Subcutaneous adipose tissue (tissue), 4 donors: ENCODE measurements around the gene KRT37. TPM values are rescaled to one million over a fixed set of nuclear protein-coding genes. Genes with fewer than 3 reads are reported as not detected.

ENCODE experiments used
- total RNA-seq, 4 donors: library from RNA; depleted of rRNA; stranded (reverse); fragments of >200 nt; gene quantifications; one replicate each; pipeline ENCODE4 v1.1.0, GENCODE V29; 2016
- TF ChIP-seq, protein P1 (sequence below): fragments of 450-650 bp; IDR thresholded peaks from one replicate; pipeline ENCODE4 v1.5.1; 2016; ENCODE audit warnings: low read depth, mild to moderate bottlenecking, control low read depth, antibody characterized with exemption, moderate library complexity

The KRT37 gene
- total RNA-seq, 4 donors from 2014 or later = not detected

DNA sequence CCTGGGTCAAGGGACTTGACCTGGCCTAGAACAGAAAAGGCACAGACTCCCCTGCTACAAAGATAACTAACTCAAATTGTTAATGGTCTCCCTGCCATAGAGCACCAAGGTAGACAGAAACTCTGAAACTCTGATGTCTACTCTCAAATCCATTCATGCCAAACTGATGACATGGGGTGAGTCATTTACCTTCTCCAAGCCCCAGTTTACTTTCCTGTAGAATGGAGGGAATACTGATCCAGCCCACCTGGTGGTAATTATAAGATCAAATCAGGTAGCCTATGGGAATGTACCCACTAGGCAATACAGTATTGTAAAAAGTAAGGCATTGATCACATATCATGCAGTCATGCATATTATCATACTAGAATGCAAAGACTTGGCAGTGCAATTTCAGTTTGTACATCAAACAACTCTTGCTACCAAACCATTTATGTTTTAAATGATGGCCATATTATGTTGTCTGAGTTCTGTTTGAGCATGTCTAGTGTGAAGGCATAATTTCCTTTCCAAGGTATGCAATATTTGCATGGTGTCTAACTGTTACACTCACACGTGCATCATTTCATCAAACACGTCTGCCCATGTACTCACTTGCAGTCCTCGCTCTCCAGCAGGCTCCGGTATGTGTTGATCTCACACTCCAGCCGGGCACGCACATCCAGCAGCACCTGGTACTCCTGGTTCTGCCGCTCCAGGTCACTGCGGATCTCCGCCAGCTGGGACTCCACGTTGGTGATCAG, 30.0 kb downstream of the KRT37 start:
- TF ChIP-seq, protein P1, sequence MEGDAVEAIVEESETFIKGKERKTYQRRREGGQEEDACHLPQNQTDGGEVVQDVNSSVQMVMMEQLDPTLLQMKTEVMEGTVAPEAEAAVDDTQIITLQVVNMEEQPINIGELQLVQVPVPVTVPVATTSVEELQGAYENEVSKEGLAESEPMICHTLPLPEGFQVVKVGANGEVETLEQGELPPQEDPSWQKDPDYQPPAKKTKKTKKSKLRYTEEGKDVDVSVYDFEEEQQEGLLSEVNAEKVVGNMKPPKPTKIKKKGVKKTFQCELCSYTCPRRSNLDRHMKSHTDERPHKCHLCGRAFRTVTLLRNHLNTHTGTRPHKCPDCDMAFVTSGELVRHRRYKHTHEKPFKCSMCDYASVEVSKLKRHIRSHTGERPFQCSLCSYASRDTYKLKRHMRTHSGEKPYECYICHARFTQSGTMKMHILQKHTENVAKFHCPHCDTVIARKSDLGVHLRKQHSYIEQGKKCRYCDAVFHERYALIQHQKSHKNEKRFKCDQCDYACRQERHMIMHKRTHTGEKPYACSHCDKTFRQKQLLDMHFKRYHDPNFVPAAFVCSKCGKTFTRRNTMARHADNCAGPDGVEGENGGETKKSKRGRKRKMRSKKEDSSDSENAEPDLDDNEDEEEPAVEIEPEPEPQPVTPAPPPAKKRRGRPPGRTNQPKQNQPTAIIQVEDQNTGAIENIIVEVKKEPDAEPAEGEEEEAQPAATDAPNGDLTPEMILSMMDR = no peak

DNA sequence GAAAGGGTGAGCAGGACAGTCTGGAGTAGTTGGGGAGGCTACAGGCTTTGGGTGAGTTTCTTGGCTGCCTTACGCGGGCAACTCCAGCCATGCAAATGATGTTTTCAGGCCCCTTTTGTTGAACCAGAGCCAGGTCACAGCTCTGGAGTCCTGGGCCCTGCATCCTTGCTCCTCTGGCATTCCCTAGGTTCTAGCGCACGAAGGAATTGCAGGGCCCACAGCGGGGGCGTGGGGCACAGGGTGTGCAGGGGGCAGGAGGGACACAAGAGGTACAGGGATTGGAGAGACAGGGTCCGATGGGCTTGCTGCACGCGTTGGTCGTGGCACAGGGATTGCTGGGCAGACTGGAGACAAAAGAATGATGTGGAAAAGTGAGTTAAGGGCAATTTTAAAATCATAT, 30.6 kb downstream of the KRT37 start:
- TF ChIP-seq, protein P1 = no peak

GRCh38 chr17:41393294-41393693, 31.1 kb downstream of the KRT37 start:
- TF ChIP-seq, protein P1 = no peak

GRCh38 chr17:41392278-41392677, 32.1 kb downstream of the KRT37 start:
- TF ChIP-seq, protein P1 = no peak

DNA sequence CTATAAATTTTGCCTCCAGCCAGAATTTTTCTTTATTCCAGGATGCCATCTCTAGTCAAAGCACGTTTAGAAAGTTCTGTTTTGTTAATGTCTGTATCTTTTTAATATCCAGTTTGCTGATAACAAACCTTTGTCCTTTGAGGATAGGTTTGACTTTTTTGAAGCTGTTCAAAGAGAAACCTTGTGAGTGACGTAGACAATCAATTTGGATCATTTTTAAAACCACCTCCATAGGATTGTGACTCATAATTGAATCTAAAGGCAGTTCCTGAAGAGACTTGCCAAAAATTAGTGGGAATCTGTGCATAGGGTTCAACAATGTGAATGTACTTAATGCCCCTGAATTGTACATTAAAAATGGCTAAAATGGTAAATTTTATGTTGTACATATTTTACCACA, 32.9 kb downstream of the KRT37 start:
- TF ChIP-seq, protein P1 = no peak

GRCh38 chr17:41390411-41390938, 33.9 kb downstream of the KRT37 start:
- TF ChIP-seq, protein P1 = no peak

DNA sequence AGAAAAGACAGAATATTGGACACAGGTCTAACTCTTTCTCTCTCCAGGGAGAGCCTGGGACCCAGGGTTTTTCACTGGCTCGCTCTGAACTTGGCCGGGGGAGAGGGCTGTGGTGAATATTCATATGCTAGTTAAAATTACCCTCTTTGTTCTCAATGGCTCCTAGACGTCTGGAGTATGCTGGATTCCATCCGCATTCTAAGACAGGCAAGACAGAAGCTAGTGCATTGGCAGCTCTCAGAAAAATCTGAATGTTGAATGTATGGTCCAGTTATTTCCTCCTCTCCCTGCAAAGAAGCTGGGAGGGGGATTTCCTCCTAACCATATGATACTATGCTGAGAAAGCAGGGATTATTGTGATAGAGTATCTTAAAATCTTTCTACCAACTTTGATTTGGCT, 36.7 kb downstream of the KRT37 start:
- TF ChIP-seq, protein P1 = no peak
